Stimulated activated CD4-positive, alpha-beta T cell treated with anti-CD3 and anti-CD28 coated beads, Interleukin-12 subunit alpha, Interleukin-12 subunit beta, amount 100 ng/mL, for 4 hours (primary cell): ENCODE measurements around the gene CAMTA1.
A peak's percentile ranks its signal among the peaks of the same experiment; 100 is the strongest.
"Not testable (repeated sequence)": the region's sequence is repeated elsewhere in the genome, so short reads cannot be mapped to it uniquely, and the experiment has no call there.

ENCODE experiments used
- DNase-seq: peaks from one replicate; pipeline ENCODE4 v3.0.0-alpha.2; 2020

The CAMTA1 gene

DNA sequence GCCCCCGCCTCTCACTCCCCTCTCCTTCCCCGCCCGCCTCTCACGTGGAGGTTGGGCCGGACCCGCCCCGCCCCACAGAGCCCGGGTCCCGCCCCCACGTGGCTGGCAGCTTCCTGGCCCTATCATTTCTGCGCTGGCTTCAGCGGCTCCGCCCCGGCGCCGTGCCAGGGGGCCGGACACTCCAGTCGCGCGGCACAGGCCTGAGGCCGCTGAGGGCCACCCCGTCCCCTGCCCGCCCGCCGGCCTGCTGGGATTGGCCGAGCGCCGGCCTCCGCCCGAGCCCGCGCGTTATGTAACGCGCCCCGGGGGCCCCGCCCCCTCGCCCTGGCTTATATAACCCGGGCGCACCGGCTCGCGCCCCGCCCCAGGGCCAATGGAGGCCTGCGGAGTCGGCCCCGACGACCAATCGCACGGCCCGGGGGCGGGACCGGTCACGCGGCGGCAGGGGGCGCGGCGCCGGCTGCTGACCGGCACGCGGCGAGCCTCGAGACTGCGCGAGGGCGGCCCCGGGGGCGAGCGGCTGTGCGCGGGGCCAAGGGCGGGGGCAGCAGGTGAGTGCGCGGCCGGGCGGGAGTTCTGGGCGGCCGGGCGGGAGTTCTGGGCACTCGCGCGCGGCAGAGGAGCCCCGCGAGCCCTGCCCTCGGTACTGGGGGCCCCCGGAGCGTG, 998.7 kb downstream of the CAMTA1 start, which contains the start of gene PER3:
PER3 (plus strand) TSS at position 466 of the 666 bp plus-strand sequence. CDS start 587 bp downstream, outside the sequence.
- peak; percentile 87 for DNase-seq

DNA sequence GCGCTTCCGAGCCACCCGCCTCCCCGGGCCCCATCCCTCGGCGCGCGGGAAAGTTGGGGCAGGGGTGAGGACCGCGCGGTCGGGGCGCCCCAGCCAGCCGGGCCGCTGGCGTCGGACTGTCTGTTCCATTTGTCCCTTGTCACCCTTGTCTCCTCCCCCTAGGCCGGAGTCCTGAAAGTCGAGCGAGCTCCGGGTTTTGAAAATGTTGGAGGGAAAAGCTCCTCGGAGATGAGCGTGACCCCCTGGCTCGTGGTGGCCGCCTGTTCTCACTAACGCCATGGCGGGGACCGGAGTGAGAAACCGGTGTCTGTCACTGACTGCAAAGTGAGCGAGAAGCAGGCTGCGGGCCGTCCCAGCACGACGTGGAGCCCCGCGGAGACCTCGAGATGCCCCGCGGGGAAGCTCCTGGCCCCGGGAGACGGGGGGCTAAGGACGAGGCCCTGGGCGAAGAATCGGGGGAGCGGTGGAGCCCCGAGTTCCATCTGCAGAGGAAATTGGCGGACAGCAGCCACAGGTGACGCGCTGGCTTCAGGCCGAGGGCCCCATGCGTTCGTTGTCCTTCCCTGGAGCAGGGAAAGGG, 999.3 kb downstream of the CAMTA1 start:
- peak; percentile 2 for DNase-seq

DNA sequence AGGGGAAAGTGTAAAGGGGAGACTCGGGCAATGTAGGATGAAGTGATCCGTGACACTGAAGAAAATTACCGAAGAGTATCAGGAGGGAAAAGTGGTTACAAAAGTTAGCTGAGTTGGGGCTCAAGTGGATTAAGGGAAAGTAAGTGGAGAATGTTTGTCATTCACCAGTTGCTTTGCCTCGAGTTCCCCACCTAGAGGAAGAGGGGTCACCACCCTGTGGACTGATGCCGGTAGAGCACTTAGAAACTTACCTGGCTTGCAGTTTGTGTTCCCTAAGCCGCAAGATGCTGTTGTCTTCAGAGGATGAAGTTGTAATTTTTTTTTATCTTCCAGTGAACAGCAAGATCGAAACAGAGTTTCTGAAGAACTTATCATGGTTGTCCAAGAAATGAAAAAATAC, 999.9 kb downstream of the CAMTA1 start:
- DNase-seq, result no peak

DNA sequence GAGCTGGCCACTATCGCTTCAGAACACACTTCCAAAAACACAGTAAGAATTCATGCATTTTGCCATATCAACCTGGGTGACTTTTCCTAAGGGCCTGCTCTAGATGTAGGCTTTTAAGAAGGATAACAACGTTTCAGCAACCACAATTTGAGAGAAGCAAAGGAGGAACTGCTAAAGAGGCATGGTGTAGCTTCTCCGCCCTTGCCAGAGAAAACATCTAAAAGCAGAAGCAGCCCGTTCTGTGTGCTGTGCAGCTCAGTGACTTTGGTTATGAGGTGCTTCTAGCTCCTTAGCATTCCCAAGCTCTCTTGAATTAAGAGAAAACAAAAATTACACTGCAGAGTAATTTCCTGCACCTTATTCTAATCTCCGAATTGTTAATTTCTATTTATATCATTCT, 1001.5 kb downstream of the CAMTA1 start:
- DNase-seq, result no peak

DNA sequence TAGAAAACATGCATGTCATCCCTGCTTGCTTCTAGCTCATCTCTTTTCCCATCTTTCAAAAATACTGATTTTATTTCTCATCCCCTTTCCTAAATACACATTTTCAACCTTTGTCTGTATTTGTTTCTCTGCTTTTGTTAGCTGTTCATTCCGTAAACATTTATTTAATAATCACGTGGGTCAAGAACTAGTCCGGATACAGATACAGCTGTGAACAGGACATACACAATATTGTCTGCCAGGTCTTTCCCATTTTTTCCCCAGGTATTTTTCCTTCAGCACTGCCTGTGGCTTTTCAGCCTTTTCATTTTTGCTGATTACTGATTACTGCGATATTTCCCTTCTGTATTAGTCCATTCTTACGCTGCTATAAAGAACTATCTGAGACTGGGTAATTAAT, 1004.6 kb downstream of the CAMTA1 start:
- DNase-seq, result no peak

DNA sequence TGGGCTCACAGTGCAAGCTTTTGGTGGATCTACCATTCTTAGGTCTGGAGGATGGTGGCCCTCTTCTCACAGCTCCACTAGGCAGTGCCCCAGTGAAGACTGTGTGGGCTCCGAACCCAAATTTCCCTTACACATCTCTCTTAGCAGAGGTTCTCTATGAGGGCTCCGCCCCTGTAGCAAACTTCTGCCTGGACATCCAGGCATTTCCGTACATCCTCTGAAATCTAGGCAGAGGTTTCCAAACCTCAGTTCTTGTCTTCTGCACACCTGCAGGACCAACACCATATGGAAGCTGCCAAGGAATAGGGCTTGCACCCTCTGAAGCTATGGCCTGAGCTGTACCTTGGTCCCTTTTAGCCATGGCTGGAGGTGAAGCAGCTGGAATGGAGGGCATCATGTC, 1005.8 kb downstream of the CAMTA1 start:
- not testable (repeated sequence) for DNase-seq

DNA sequence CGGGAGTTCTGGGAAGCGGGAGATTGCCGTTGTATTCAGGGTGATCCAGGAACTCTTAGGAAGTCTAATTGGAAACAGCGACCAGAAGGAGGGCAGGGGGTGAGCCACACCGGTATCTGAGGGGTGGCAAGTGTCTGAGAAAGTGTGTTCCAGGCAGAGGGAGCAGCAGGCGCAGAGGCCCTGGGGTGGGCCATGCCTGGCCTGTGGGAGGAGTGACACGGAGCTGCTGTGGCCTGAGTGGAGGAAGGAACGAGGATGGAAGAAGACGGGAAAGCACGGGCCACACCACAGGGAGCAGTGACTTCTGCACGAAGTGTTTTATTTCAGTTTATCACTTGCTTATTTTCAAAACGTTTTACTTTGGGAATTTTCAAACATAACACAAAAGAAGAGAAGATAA, 1010.2 kb downstream of the CAMTA1 start:
- no peak for DNase-seq

DNA sequence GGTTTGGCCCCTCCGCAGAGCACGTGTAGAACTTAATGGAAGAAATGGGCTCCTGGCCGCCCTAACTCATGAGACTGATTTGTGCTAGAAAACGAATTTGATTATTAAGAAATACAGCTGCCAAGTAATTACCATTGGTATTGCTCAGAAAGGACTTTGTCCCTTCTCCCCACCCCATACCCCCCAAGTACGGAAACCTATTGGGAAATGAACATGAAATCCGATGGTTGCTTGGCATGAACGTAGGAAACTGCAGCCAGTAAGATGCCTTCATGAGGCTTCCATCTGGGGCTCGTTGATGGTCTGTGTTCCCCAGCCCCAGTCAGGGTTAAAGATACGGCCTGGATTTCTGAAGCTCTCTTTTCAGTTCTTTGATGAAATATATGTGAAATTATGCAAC, 1020.2 kb downstream of the CAMTA1 start:
- no peak for DNase-seq

DNA sequence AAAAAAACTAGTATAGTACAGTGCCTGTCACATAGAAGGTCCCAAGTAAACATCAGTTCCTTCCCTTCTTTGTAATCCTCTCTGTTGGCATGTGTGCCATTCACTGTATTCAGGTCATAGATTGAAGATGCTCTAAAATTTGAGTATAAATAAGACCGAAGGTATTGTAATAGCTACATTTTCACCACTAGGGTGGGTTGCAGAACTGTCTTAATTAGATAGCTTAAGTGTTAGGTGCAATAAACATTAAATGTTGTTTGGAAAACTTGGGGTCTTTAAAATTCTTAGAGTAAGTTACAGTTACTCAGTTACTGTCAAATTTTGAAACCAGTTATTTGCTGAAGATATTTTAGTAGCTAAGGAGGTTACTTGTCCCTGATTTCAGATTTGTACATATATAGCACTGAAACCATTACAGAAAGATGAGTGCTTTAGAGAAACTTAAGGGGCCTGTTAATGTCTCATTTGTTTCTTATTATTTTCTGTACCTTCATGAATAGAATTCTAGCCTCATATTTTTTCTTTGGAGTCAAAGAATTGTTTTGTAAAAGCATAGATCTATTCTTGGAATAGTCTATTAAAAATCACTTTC, 1023.1 kb downstream of the CAMTA1 start:
- DNase-seq, result no peak

DNA sequence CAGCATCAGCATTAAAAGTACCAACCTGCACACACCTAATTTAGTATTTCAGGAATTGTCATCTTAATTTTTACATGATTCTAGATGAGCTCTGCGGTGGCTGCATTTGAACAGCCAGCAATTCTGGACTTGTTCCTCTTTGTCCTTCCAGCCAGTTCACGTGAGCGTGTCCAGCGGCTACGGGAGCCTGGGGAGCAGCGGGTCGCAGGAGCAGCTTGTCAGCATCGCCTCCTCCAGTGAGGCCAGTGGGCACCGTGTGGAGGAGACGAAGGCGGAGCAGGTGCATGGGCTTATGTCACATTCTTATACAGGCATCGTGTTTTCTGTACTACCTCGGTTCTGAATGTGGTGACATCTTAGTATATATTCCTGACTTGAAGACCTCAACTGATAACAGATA, 1024.5 kb downstream of the CAMTA1 start:
- DNase-seq, result no peak

DNA sequence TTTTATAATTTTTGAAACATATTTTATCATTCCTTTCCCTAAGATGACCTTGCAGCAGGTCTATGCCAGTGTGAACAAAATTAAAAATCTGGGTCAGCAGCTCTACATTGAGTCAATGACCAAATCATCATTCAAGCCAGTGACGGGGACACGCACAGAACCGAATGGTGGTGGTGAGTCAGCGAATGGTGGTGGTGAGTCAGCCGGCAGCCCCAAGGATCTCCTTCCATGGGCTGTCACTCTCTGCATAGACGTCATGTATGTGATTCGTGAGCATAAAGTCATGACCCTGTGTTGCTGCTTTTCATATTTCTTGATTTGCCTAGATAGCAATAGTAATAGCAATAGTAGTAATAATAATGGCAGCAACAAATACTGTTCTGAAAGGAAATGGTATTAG, 1025.1 kb downstream of the CAMTA1 start:
- peak; percentile 8 for DNase-seq

DNA sequence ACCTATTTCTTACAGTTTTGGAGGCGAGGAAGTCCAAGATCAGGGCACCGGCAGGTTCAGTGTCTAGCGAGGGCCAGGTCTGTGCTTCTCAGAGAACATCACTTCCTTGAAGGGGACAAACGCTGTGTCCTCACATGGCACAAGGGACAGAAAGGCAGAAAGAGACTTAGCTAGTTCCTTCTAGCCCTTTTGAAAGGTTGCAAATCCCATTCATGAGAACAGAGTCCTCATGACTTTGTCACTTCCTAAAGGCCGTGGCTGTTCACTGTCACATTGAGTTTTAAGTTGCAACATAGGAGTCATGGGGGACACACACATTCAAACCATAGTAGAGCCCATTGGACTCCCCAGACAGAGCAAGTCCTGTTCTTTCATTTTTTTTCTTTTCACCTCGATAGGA, 1026.2 kb downstream of the CAMTA1 start:
- DNase-seq, result no peak

DNA sequence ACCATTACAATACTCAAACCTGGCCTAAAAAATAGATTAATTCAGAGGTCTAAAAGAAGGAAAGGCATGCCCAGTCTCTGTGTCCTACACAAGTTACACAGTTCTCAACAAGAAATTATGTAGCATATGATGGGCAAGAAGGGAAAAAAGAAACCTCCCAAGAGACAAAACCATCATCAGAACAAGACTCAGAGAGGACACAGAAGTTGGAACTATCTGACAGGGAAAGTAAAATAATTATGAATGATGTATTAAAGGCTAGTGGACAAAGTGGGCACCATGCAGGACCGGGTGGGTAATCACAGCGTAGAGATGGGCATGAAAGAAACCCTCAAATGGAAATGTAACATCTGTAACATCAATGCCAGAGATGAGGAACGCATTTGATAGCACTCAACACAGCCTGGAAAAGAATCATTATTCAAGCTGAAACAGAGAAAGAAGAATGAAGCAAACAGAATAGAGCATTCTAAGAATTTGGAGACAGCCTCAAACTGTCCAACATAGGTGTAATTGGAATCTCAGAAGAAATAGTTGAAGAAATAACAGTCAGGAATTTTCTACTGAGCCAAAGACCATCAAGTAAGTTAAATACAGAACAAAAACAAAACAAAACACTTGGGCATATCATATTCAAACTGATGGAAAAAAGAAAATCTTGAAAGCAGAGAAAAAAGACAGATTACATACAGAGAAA, 1028.6 kb downstream of the CAMTA1 start:
- no peak for DNase-seq
